Stimulated activated CD4-positive, alpha-beta T cell treated with anti-CD3 and anti-CD28 coated beads, Interleukin-1b, Interleukin-23, amount 100 ng/mL, for 48 hours (primary cell): Measurements from ENCODE around the gene UGT1A1.

Experiments used
- DNase-seq: peaks from one replicate; pipeline ENCODE4 v3.0.0-alpha.2; 2020

Gene UGT1A1

GRCh38 chr2:233758849-233759248 lies 1.2 kb upstream of the UGT1A1 start:
- DNase-seq = no peak

GRCh38 chr2:233761040-233761769 lies 1.1 kb downstream of the UGT1A1 start:
- DNase-seq = no peak

- DNase-seq = no peak
Observed at GRCh38 chr2:233764264-233764663, 4.2 kb downstream of the UGT1A1 start.

GRCh38 chr2:233764761-233765160 lies 4.7 kb downstream of the UGT1A1 start:
- no peak for DNase-seq

GRCh38 chr2:233766416-233766815 lies 6.3 kb downstream of the UGT1A1 start:
- DNase-seq = no peak

GRCh38 chr2:233768076-233768475 lies 8.0 kb downstream of the UGT1A1 start:
- no peak for DNase-seq

- no peak for DNase-seq
Observed at GRCh38 chr2:233769260-233769659, 9.2 kb downstream of the UGT1A1 start.

- DNase-seq = no peak
Observed at GRCh38 chr2:233772153-233772552, 12.1 kb downstream of the UGT1A1 start.

GRCh38 chr2:233772583-233772982 lies 12.5 kb downstream of the UGT1A1 start:
- no peak for DNase-seq

- no peak for DNase-seq
Observed at GRCh38 chr2:233773854-233774253, 13.8 kb downstream of the UGT1A1 start.

GRCh38 chr2:233775414-233775813 lies 15.3 kb downstream of the UGT1A1 start:
- no peak for DNase-seq

- no peak for DNase-seq
Observed at GRCh38 chr2:233778030-233778429, 18.0 kb downstream of the UGT1A1 start, which contains the start of gene MROH2A. MROH2A (plus strand) TSS chr2:233778330; CDS start chr2:233779359, 1,029 bp downstream.

GRCh38 chr2:233779722-233780121 lies 19.7 kb downstream of the UGT1A1 start:
- DNase-seq = no peak

GRCh38 chr2:233780771-233781170 lies 20.7 kb downstream of the UGT1A1 start:
- no peak for DNase-seq

- DNase-seq = no peak
Observed at GRCh38 chr2:233789554-233789953, 29.5 kb downstream of the UGT1A1 start.

GRCh38 chr2:233791151-233791882 lies 31.2 kb downstream of the UGT1A1 start:
- DNase-seq = no peak

- no peak for DNase-seq
Observed at GRCh38 chr2:233791883-233792329, 31.8 kb downstream of the UGT1A1 start.

GRCh38 chr2:233792720-233793119 lies 32.6 kb downstream of the UGT1A1 start:
- no peak for DNase-seq

GRCh38 chr2:233793465-233794127 lies 33.5 kb downstream of the UGT1A1 start:
- DNase-seq = no peak

GRCh38 chr2:233794128-233794658 lies 34.1 kb downstream of the UGT1A1 start:
- DNase-seq = no peak

- no peak for DNase-seq
Observed at GRCh38 chr2:233795735-233796171, 35.7 kb downstream of the UGT1A1 start.

- no peak for DNase-seq
Observed at GRCh38 chr2:233796254-233796653, 36.2 kb downstream of the UGT1A1 start.

GRCh38 chr2:233798335-233799086 lies 38.4 kb downstream of the UGT1A1 start:
- no peak for DNase-seq
